AG04450 (cell line): ENCODE results near the gene KCNE1. TPM values are rescaled to one million over a fixed set of nuclear protein-coding genes. Genes with fewer than 3 reads are reported as not detected.

Experiments
- CTCF ChIA-PET: fragments of 300-600, 350-600 bp; formaldehyde crosslinking; extraction: SDS; loops from one replicate; lab custom pipeline; 2022; ENCODE audit warnings: antibody characterized with exemption, inconsistent platforms; lab: Charles Lee
- POLR2A ChIA-PET: fragments of 350-600 bp; formaldehyde crosslinking; extraction: SDS; loops from one replicate; lab custom pipeline; 2021; ENCODE audit warnings: antibody characterized with exemption, inconsistent platforms; lab: Yijun Ruan, JAX
- DNase-seq: peaks from one replicate; pipeline ENCODE4 v3.0.0-alpha.2; 2011; ENCODE audit warnings: low read depth, low spot score
- H3K27ac ChIP-seq: one replicate; pipeline ENCODE4 v1.5.1; 2012; ENCODE audit warnings: low read depth, low read length, control low read depth
- H3K27me3 ChIP-seq: one replicate; pipeline ENCODE4 v1.6.0; 2012; ENCODE audit warnings: low read length; ENCODE audit not compliant: control insufficient read depth, insufficient read depth
- H3K4me3 ChIP-seq: 2 replicates; pipeline ENCODE4 v1.5.1; 2011; ENCODE audit warnings: mild to moderate bottlenecking, low read depth, low read length, control low read depth
- H3K9me3 ChIP-seq: 2 replicates; pipeline ENCODE4 v1.5.1; 2012; ENCODE audit warnings: low read length; ENCODE audit not compliant: control insufficient read depth, insufficient read depth
- polyA plus RNA-seq: library from polyadenylated mRNA; depleted of rRNA; stranded (reverse); fragments of >200 nt; gene quantifications from 2 replicates; pipeline ENCODE4 v1.2.3, GENCODE V29; 2011
- TF ChIP-seq, protein P1 (sequence below): IDR thresholded peaks from 2 replicates; pipeline ENCODE4 v1.5.1; 2011; ENCODE audit warnings: low read depth, low read length, control low read depth, inconsistent platforms

The KCNE1 gene
- polyA plus RNA-seq, 1 experiment: 0.38 TPM

DNA sequence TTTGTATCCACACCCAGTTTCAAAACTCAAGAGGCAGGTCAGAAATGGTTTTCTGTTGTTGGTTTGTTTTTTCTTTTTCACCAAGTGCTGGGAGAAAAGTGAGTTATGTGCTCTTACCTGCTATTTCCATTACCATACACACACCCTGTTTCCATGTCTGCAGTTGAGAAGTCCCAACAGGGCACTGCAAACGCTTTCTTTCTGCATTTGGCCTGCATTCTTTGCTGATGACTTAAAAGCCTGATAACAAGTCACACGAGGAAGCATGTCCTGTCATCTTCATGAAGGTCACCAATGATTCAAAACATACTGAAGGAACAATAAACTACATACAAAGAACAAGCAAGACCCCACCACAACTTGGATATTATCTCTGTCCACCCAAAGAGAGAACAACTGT lies 24.8 kb upstream of the KCNE1 start:
- Histone ChIP-seq H3K9me3 (peaks cover 4% of the 10 kb centered on the region), H3K27me3 (no peaks in the 10 kb centered on the region), H3K4me3 (no peak overlapping the region), H3K27ac (no peak overlapping the region)
- TF ChIP-seq, protein P1, sequence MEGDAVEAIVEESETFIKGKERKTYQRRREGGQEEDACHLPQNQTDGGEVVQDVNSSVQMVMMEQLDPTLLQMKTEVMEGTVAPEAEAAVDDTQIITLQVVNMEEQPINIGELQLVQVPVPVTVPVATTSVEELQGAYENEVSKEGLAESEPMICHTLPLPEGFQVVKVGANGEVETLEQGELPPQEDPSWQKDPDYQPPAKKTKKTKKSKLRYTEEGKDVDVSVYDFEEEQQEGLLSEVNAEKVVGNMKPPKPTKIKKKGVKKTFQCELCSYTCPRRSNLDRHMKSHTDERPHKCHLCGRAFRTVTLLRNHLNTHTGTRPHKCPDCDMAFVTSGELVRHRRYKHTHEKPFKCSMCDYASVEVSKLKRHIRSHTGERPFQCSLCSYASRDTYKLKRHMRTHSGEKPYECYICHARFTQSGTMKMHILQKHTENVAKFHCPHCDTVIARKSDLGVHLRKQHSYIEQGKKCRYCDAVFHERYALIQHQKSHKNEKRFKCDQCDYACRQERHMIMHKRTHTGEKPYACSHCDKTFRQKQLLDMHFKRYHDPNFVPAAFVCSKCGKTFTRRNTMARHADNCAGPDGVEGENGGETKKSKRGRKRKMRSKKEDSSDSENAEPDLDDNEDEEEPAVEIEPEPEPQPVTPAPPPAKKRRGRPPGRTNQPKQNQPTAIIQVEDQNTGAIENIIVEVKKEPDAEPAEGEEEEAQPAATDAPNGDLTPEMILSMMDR: no peak
- POLR2A ChIA-PET: no interaction called here
- CTCF ChIA-PET: no interaction called here
- no peak for DNase-seq

DNA sequence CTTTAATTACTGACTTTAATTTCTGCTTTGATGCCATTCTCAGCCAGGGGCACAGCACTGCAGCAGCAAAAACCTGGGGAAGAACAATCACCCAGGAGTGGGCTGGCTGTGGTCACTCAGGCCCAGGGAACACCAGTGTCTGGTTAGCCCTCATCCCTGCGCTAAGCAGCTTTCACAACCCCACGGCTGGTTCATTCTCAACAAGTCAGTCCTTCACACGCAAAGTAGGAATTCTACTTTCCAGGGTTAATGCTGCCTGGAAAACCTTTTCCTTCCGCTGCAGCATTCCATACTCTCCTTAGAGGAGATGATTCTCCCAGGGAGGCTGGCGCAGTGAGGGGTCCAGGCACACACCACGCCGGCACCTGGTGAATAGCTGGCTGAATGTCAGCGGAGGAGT lies 24.3 kb upstream of the KCNE1 start:
- Histone ChIP-seq H3K27ac (no peak overlapping the region), H3K9me3 (peaks cover 4% of the 10 kb centered on the region), H3K4me3 (no peak overlapping the region), H3K27me3 (no peaks in the 10 kb centered on the region)
- TF ChIP-seq, protein P1: no peak
- CTCF ChIA-PET: no interaction called here
- no peak for DNase-seq
- POLR2A ChIA-PET: no interaction called here

DNA sequence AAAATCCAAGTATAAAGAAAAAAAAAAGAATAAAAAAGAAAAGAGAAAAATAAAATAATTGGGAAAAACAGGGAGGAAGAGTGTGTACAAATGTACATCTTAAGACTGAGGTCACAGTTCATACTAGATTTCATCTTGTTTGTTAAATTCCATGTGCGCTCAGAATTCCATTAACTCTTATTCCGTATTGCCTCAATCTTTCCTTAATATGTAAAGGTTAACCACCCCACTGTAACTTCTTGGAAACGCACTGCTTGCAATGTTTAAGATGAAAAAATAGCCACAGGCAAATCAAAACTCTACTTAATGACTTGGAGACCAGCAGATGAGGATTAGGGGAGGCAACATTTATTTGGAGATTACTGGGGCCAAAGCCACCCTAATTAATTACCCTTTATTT lies 23.9 kb upstream of the KCNE1 start:
- ChIA-PET CTCF (no interaction called here), POLR2A (no interaction called here)
- TF ChIP-seq, protein P1: no peak
- no peak for DNase-seq
- Histone ChIP-seq H3K9me3 (peaks cover 4% of the 10 kb centered on the region), H3K27ac (no peak overlapping the region), H3K27me3 (no peaks in the 10 kb centered on the region), H3K4me3 (no peak overlapping the region)

DNA sequence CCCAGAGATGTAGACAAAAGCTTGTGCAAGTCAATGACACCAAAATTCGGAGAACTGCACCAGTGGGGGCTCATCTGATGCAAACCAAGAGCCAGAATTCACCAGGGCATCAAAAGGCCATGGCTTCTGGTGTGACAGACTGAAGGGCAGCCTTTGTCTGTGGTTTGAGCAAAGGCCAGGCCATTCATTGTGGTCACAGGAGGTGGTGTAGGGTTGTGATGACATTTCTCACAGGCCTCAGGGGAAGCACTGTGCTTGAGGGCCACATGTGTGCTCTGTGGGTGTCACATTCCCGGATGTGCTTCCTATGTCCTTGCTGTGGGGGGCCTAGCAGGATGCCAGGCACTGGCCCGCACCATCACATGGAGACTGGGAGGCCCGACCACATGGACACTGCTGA lies 22.5 kb upstream of the KCNE1 start:
- ChIA-PET CTCF (interaction anchor here (1.5 kb wide), 1 partner anchor 9 kb away, joined by 4 read pairs; no protein-coding TSS in a partner anchor), POLR2A (no interaction called here)
- Histone ChIP-seq H3K27me3 (no peaks in the 10 kb centered on the region), H3K9me3 (peaks cover 4% of the 10 kb centered on the region), H3K27ac (no peak overlapping the region), H3K4me3 (no peak overlapping the region)
- TF ChIP-seq, protein P1: no peak
- no peak for DNase-seq

DNA sequence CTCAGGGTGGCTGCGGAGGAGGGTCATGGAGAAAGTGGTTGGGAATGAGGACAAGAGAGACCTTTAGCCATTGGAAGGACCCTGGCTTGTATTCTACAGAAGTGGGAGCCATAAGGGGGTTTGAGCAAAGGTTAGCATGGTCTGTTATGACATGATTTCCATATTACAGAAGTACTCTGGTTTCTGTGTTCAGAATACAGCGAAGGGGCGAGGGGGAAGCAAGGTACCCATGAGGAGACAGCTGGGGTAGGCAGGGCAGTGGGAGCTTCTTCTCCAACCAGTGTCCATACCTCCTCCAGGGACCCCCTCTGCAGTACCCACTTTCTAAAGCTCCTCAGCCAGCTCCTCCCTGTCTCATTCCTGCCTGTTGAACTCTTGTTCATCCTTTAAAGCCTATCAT lies 21.9 kb upstream of the KCNE1 start:
- no peak for DNase-seq
- H3K27ac ChIP-seq: no peak overlapping the region
- POLR2A ChIA-PET: no interaction called here
- TF ChIP-seq, protein P1: no peak
- CTCF ChIA-PET: interaction anchor here (1.5 kb wide), 1 partner anchor 10 kb away, joined by 4 read pairs; no protein-coding TSS in a partner anchor
- H3K27me3 ChIP-seq: no peaks in the 10 kb centered on the region
- H3K4me3 ChIP-seq: no peak overlapping the region
- H3K9me3 ChIP-seq: peaks cover 4% of the 10 kb centered on the region
